Stimulated activated CD4-positive, alpha-beta T cell treated with anti-CD3 and anti-CD28 coated beads, Interleukin-1b, Interleukin-23, amount 100 ng/mL, for 4 hours (primary cell): ENCODE data around the gene ZBTB20.
"Not testable (repeated sequence)": the region's sequence is repeated elsewhere in the genome, so short reads cannot be mapped to it uniquely, and the experiment has no call there.

Experiments used
- DNase-seq, 2 donors: peaks; one replicate each; pipeline ENCODE4 v3.0.0-alpha.2; 2020; ENCODE audit warnings: low read depth in 2 of 2

The ZBTB20 gene

GRCh38 chr3:114714957-114715460 lies 432.1 kb downstream of the ZBTB20 start:
- no peak for DNase-seq

GRCh38 chr3:114714237-114714636 lies 432.9 kb downstream of the ZBTB20 start:
- DNase-seq, result no peak

GRCh38 chr3:114712728-114713492 lies 434.2 kb downstream of the ZBTB20 start:
- DNase-seq, result no peak

- DNase-seq, result no peak
Measured at GRCh38 chr3:114711321-114711886, 435.7 kb downstream of the ZBTB20 start.

GRCh38 chr3:114709102-114709501 lies 438.0 kb downstream of the ZBTB20 start:
- DNase-seq, result no peak

GRCh38 chr3:114707252-114707860 lies 439.7 kb downstream of the ZBTB20 start:
- DNase-seq, result no peak

- no peak for DNase-seq
Measured at GRCh38 chr3:114706591-114707232, 440.4 kb downstream of the ZBTB20 start.

- no peak for DNase-seq
Measured at GRCh38 chr3:114700637-114701234, 446.4 kb downstream of the ZBTB20 start.

- no peak for DNase-seq
Measured at GRCh38 chr3:114698146-114699105, 448.7 kb downstream of the ZBTB20 start.

GRCh38 chr3:114697401-114697800 lies 449.7 kb downstream of the ZBTB20 start:
- DNase-seq, result no peak

- no peak for DNase-seq
Measured at GRCh38 chr3:114694251-114694650, 452.8 kb downstream of the ZBTB20 start.

GRCh38 chr3:114691871-114692270 lies 455.2 kb downstream of the ZBTB20 start:
- DNase-seq, result no peak

GRCh38 chr3:114690911-114691310 lies 456.2 kb downstream of the ZBTB20 start:
- no peak for DNase-seq

- DNase-seq, result no peak
Measured at GRCh38 chr3:114687151-114687550, 459.9 kb downstream of the ZBTB20 start.

GRCh38 chr3:114686621-114687020 lies 460.5 kb downstream of the ZBTB20 start:
- no peak for DNase-seq

- DNase-seq, result no peak
Measured at GRCh38 chr3:114685161-114685560, 461.9 kb downstream of the ZBTB20 start.

GRCh38 chr3:114680299-114680698 lies 466.8 kb downstream of the ZBTB20 start:
- DNase-seq, result no peak

GRCh38 chr3:114679773-114680172 lies 467.3 kb downstream of the ZBTB20 start:
- not testable (repeated sequence) for DNase-seq

- DNase-seq, result no peak
Measured at GRCh38 chr3:114675104-114675503, 472.0 kb downstream of the ZBTB20 start.

- DNase-seq, result no peak
Measured at GRCh38 chr3:114674036-114674435, 473.1 kb downstream of the ZBTB20 start.

GRCh38 chr3:114673481-114673880 lies 473.6 kb downstream of the ZBTB20 start:
- DNase-seq, result no peak
